HAP-1 (cell line): ENCODE results near the gene KNSTRN.
A peak's percentile ranks its signal among the peaks of the same experiment; 100 is the strongest.

Experiments used
- DNase-seq, 2 experiments: peaks; one replicate each; pipeline ENCODE4 v3.0.0-alpha.2; 2016 to 2020; ENCODE audit warnings: low spot score in 2 of 2
- H3K27me3 ChIP-seq: fragments of 250-450 bp; sonication (Bioruptor Pico); 2 replicates; pipeline ENCODE4 v1.5.1; 2020; ENCODE audit warnings: low read depth, mild to moderate bottlenecking, moderate library complexity
- H3K36me3 ChIP-seq: fragments of 250-450 bp; sonication (Bioruptor Pico); replicated peaks from 2 replicates; pipeline ENCODE4 v1.5.1; 2020; ENCODE audit warnings: mild to moderate bottlenecking
- H3K4me1 ChIP-seq: fragments of 250-450 bp; sonication (Bioruptor Pico); 2 replicates; pipeline ENCODE4 v1.5.1; 2020; ENCODE audit warnings: mild to moderate bottlenecking
- H3K4me3 ChIP-seq: fragments of 250-450 bp; sonication (Bioruptor Pico); 2 replicates; pipeline ENCODE4 v1.5.1; 2020; ENCODE audit warnings: mild to moderate bottlenecking, moderate library complexity
- H3K9me3 ChIP-seq: fragments of 250-450 bp; sonication (Bioruptor Pico); 2 replicates; pipeline ENCODE4 v1.5.1; 2020; ENCODE audit warnings: mild to moderate bottlenecking, moderate library complexity
- in situ Hi-C: fragments of 300-500 bp; cut with MboI; formaldehyde crosslinking; loops from 3 replicates; pipeline ENCODE4 v1.14.3; 2020; ENCODE audit warnings: low sequenced_read_pairs, inconsistent platforms, mixed read lengths

KNSTRN gene

GRCh38 chr15:40382580-40383456 lies at the start of gene KNSTRN:
Gene KNSTRN (plus strand): TSS chr15:40382721. CDS start chr15:40382836, 115 bp downstream.
- Histone ChIP-seq H3K4me1 (no peaks in the 10 kb centered on the region), H3K4me3 (peak within 1 kb of the TSS; percentile 98), H3K27me3 (no peaks in the 10 kb centered on the region), H3K36me3 (peaks cover 31% of the 10 kb centered on the region), H3K9me3 (no peaks in the 10 kb centered on the region)
- in situ Hi-C loops = no loop called here
- DNase-seq = peak; percentile 88 to 96

GRCh38 chr15:40333922-40334492 lies 48.5 kb upstream of the KNSTRN start:
- Histone ChIP-seq H3K4me3 (no peak overlapping the region), H3K9me3 (no peaks in the 10 kb centered on the region), H3K4me1 (no peaks in the 10 kb centered on the region; the same call in 1 of the 2 replicates), H3K27me3 (no peaks in the 10 kb centered on the region), H3K36me3 (peaks cover 8% of the 10 kb centered on the region; the same call in 1 of the 2 replicates)
- in situ Hi-C loops = no loop called here
- DNase-seq = no peak

- in situ Hi-C loops = no loop called here
- Histone ChIP-seq H3K27me3 (no peaks in the 10 kb centered on the region), H3K36me3 (peaks cover 3% of the 10 kb centered on the region; the same call in 1 of the 2 replicates), H3K4me3 (no peak overlapping the region), H3K9me3 (no peaks in the 10 kb centered on the region), H3K4me1 (no peaks in the 10 kb centered on the region; the same call in 1 of the 2 replicates)
- no peak for DNase-seq
Observed at GRCh38 chr15:40334541-40334940, 48.0 kb upstream of the KNSTRN start.

GRCh38 chr15:40334941-40335795 lies 47.4 kb upstream of the KNSTRN start:
- in situ Hi-C loops = no loop called here
- peaks cover 3% of the 10 kb centered on the region; the same call in 1 of the 2 replicates for H3K36me3 ChIP-seq
- peaks cover 3% of the 10 kb centered on the region for H3K4me1 ChIP-seq
- DNase-seq = no peak
- H3K4me3 ChIP-seq = no peak overlapping the region
- H3K9me3 ChIP-seq = no peaks in the 10 kb centered on the region
- H3K27me3 ChIP-seq = no peaks in the 10 kb centered on the region

- Histone ChIP-seq H3K36me3 (no peaks in the 10 kb centered on the region), H3K27me3 (no peaks in the 10 kb centered on the region), H3K4me1 (peaks cover 13% of the 10 kb centered on the region), H3K4me3 (no peak overlapping the region), H3K9me3 (no peaks in the 10 kb centered on the region)
- in situ Hi-C loops = no loop called here
- peak in 1 of 2 experiments; percentile 36 for DNase-seq
Observed at GRCh38 chr15:40335938-40336743, 46.4 kb upstream of the KNSTRN start.

DNA sequence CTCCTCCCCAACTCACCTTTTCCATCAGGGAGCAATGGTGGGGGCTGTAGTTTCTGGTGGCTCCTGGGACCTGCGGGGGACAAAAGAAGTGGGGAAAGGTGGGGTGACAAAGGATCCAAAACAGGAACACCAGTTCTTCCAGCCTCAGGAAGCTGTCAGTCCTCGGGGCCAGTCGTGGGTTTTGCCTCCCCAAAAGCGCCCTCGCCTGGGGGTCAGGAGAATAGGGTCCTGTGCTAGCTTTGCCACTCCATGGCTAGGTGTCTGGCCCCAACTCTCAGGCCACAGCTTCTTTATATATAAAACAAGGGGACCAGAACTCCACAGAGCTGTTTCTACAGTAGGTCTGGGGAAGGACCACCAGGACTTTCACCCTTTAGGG lies 45.8 kb upstream of the KNSTRN start:
- in situ Hi-C loops = no loop called here
- DNase-seq = peak in 1 of 2 experiments; percentile 62
- Histone ChIP-seq H3K27me3 (no peaks in the 10 kb centered on the region), H3K4me3 (no peak overlapping the region), H3K4me1 (peaks cover 15% of the 10 kb centered on the region), H3K36me3 (no peaks in the 10 kb centered on the region), H3K9me3 (no peaks in the 10 kb centered on the region)

DNA sequence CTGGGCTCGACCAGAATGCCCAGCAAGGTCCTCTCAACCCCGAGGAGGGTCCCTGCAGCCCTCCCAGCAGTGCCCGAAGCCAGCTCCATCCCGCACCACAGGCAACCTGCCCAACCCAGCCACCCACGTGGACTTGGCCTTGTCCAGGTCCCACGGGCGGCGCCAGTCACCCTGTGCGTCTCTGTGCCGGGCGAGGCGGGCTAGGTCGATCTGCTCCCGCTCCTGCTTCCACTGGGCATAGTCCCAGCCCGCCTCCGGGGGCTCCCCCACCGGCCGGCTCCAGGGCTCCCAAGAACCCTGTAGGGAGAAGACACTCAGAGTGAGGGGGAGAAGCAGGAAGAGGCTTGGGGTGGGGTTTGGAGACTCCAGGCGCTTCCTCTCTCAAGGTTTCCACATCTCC lies 44.9 kb upstream of the KNSTRN start:
- no peaks in the 10 kb centered on the region for H3K27me3 ChIP-seq
- peaks cover 15% of the 10 kb centered on the region for H3K4me1 ChIP-seq
- no peaks in the 10 kb centered on the region for H3K36me3 ChIP-seq
- no peaks in the 10 kb centered on the region for H3K9me3 ChIP-seq
- H3K4me3 ChIP-seq = no peak overlapping the region
- DNase-seq = no peak
- in situ Hi-C loops = no loop called here

DNA sequence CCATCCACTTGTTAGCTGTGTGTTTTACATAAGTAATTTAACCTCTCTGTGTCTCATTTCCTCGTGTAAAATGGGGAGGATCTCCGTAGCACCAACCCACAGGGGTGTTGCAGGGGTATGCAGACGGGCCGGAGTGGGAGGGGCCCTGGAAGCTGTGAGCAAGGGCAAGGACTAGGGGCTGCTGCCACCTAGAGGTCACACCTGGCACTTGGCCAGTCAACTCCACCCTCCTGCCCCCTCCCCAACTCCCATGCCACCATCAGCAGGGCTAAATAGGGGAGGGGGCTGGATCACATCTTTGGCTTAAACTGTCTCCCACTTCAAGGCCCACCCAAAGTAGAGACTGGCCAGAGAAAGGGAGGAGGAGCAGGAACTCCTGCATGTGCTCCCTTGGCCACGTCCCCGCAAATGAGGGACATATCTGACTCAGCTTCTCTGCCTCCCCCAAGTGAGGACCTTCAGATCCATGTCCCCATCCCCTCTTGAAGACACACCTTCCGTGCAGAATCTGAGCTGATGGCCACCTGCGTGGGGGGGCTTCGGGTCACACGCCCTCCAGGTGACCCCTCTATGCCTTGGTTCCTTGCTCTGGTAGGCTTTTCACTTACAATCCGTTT lies 44.4 kb upstream of the KNSTRN start:
- no peak overlapping the region for H3K4me3 ChIP-seq

GRCh38 chr15:40338921-40339620 lies 43.5 kb upstream of the KNSTRN start:
- Histone ChIP-seq H3K4me3 (no peak overlapping the region), H3K27me3 (no peaks in the 10 kb centered on the region), H3K9me3 (no peaks in the 10 kb centered on the region), H3K36me3 (no peaks in the 10 kb centered on the region), H3K4me1 (peaks cover 15% of the 10 kb centered on the region)
- no peak for DNase-seq
- in situ Hi-C loops = no loop called here

More for the DNA sequence above, 44.4 kb upstream of the KNSTRN start:
- Histone ChIP-seq H3K9me3 (no peaks in the 10 kb centered on the region), H3K27me3 (no peaks in the 10 kb centered on the region), H3K36me3 (no peaks in the 10 kb centered on the region), H3K4me1 (peaks cover 15% of the 10 kb centered on the region)
- DNase-seq = peak; percentile 86 to 94
- in situ Hi-C loops = no loop called here

- H3K36me3 ChIP-seq = no peaks in the 10 kb centered on the region
- DNase-seq = no peak
- H3K27me3 ChIP-seq = no peaks in the 10 kb centered on the region
- no peak overlapping the region for H3K4me3 ChIP-seq
- H3K9me3 ChIP-seq = no peaks in the 10 kb centered on the region
- peaks cover 15% of the 10 kb centered on the region for H3K4me1 ChIP-seq
- in situ Hi-C loops = no loop called here
Observed at GRCh38 chr15:40339621-40339945, 42.9 kb upstream of the KNSTRN start.

DNA sequence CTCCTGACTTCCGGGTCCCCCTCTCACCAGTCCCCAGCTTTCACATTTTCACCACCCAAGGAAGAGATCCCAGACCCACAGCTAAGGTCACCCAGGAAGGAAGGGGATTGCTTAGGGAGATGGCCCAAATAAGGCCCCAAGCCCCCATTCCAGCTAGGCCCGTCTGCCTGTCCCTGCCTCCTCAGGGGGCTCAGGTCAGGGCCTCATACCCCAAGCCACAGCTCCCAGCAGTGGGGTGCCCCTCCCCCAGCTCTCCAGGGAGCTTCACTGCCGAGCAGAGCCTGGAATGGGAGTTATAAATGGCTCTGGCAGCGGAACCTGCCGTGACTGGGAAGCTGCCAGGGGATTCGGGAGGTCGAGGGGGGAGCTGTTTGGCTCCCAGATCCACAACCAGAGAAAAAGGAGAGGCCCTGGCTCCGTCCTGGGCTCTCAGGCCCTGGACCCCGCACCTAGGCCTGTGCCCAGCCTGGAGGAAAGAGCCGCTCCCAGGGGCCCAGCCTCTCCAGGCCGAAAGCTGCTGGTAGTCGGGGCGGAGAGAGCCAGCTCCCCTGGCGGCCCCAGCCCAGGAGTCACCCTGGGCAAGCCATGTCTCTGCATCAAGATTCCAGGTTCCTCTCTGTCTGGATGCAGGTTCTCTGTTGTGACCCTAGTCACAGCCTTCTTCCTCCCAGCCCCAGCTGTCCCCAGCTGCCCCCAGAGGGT lies 42.3 kb upstream of the KNSTRN start:
- DNase-seq = peak in 1 of 2 experiments; percentile 54
- in situ Hi-C loops = no loop called here

More for the DNA sequence above, 42.3 kb upstream of the KNSTRN start:
- Histone ChIP-seq H3K36me3 (no peaks in the 10 kb centered on the region), H3K9me3 (no peaks in the 10 kb centered on the region), H3K4me3 (peak overlapping the region; percentile 12), H3K4me1 (peaks cover 15% of the 10 kb centered on the region), H3K27me3 (no peaks in the 10 kb centered on the region)
